Spleen (tissue), 11 donors: ENCODE results near the gene LCNL1. TPM values are rescaled to one million over a fixed set of nuclear protein-coding genes. Genes with fewer than 3 reads are reported as not detected.
A peak's percentile ranks its signal among the peaks of the same experiment; 100 is the strongest.

Experiments used
- DNase-seq: peaks from one replicate; pipeline ENCODE4 v3.0.0-alpha.2; 2020
- H3K27ac ChIP-seq, 8 donors: fragments of 200-600 bp; sonication (generic) in 7 of 8; 1 replicate in 4 of 8; 2 replicates in 4 of 8; pipeline versions ENCODE4 v1.5.0 to v1.8.0; 2016 to 2021; ENCODE audit warnings: inconsistent platforms in 4 of 8, mild to moderate bottlenecking in 4 of 8, moderate library complexity in 1 of 8
- H3K27me3 ChIP-seq, 7 donors: fragments of 200-600 bp; sonication (generic) in 6 of 7; replicated peaks in 1 of 7; 1 replicate in 4 of 7; 2 replicates in 3 of 7; pipeline versions ENCODE4 v1.5.0 to v1.8.0; 2016 to 2021; ENCODE audit warnings: inconsistent platforms in 3 of 7, mild to moderate bottlenecking in 1 of 7
- H3K36me3 ChIP-seq, 6 donors: fragments of 200-600 bp; sonication (generic) in 5 of 6; 1 replicate in 4 of 6; 2 replicates in 2 of 6; pipeline versions ENCODE4 v1.5.0 to v1.8.0; 2016 to 2021; ENCODE audit warnings: inconsistent platforms in 2 of 6
- H3K4me1 ChIP-seq, 6 donors: fragments of 200-600 bp; sonication (generic) in 5 of 6; 1 replicate in 3 of 6; 2 replicates in 3 of 6; pipeline versions ENCODE4 v1.5.0 to v1.8.0; 2016 to 2021; ENCODE audit warnings: inconsistent platforms in 3 of 6
- H3K4me3 ChIP-seq, 8 donors: fragments of 200-600 bp; sonication (generic) in 7 of 8; 1 replicate in 4 of 8; 2 replicates in 4 of 8; pipeline versions ENCODE4 v1.5.0 to v1.8.0; 2016 to 2021; ENCODE audit warnings: inconsistent platforms in 4 of 8, mild to moderate bottlenecking in 4 of 8, moderate library complexity in 2 of 8
- H3K9me3 ChIP-seq, 8 donors: fragments of 200-600 bp; sonication (generic) in 7 of 8; 1 replicate in 4 of 8; 2 replicates in 4 of 8; pipeline versions ENCODE4 v1.5.0 to v1.8.0; 2016 to 2021; ENCODE audit warnings: inconsistent platforms in 4 of 8
- POLR2A ChIP-seq, 3 donors: fragments of 450-650 bp; IDR thresholded peaks; one replicate each; pipeline ENCODE4 v1.5.1; 2017; ENCODE audit warnings: antibody characterized with exemption in 3 of 3, mild to moderate bottlenecking in 1 of 3
- POLR2AphosphoS5 ChIP-seq, 3 donors: sonication (generic); formaldehyde crosslinking; IDR thresholded peaks; one replicate each; pipeline ENCODE4 v1.5.1; 2017; ENCODE audit warnings: antibody characterized with exemption in 3 of 3
- WGBS, 5 donors: extraction: QIAGEN DNeasy Blood & Tissue Kit in 3 of 5; methylation state at CpG; one replicate each; pipeline versions ENCODE4 v1.1.5 to v1.1.7; 2013 to 2018; 5-methylcytosine and 5-hydroxymethylcytosine counted together
- intact Hi-C: fragments of 100-400 bp; cut with DNase I; formaldehyde crosslinking; loops from one replicate; pipeline ENCODE4 v1.15.0; 2023; ENCODE audit warnings: low total_unique reads
- polyA plus RNA-seq, 3 donors: library from polyadenylated mRNA; stranded (reverse); fragments of 200-250 nt; gene quantifications; one replicate each; pipeline ENCODE4 v1.2.1, GENCODE V29; 2013
- total RNA-seq, 7 donors: library from RNA; depleted of rRNA in 3 of 7; stranded (reverse); fragments of >200 nt in 3 of 7; fragmentation: NEBNext Ultra II Directional in 4 of 7; extraction: Animal tissue kit (Norgen Biotek cat#: 25700) in 4 of 7; gene quantifications; one replicate each; pipeline versions ENCODE4 v1.1.0 to v1.2.1, GENCODE V29; 2016 to 2021
- TF ChIP-seq, protein P1 (sequence below), 11 experiments: fragments of 200-600 bp in 7 of 11; fragments of 450-650 bp in 4 of 11; sonication (generic) in 4 of 11; IDR thresholded peaks in 8 of 11; conservative IDR thresholded peaks in 3 of 11; 1 replicate in 7 of 11; 2 replicates in 4 of 11; pipeline versions ENCODE4 v1.4.0 to v1.8.0; 2016 to 2021; ENCODE audit warnings: antibody characterized with exemption in 11 of 11, inconsistent platforms in 4 of 11, mild to moderate bottlenecking in 1 of 11
- donor health status: healthy with polysubstance abuse.
- donor health status: DM: no; HTN: no; CAD: no; lungs with moderate emphysema.
- donor health status: DM: no; HTN: no; CAD: no.
- donor health status: Bipolar disorder and iron deficiency.
- donor health status: healthy.
- donor health status: DM: no; HTN: no; CAD: no.
- donor health status: DM: yes; HTN: yes; CAD: no.

Gene LCNL1
- total and polyA plus RNA-seq, 10 donors = 1.3 to 8.3 (median 3.2) TPM

DNA sequence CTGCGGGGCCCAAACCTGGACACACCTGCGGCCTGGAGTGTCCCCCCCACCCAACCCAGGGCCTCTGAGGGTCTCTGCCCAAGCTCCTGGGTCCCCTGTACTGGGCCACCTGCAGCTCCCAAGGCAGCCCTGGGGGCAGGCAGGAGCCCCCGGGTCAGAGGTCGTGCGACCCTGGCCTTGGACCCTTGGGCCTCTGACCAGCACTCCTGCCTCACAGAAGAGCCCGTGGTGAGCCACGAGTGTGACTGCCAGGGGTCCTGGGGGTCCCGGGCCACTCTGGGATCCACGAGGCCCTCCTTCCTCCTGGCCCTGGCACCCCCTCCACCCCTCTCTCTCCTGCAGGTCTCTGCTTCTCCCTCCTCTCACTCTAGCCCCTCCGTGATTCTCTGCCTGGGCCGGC lies 10.5 kb upstream of the LCNL1 start:
- DNase-seq = no peak
- TF ChIP-seq, protein P1, sequence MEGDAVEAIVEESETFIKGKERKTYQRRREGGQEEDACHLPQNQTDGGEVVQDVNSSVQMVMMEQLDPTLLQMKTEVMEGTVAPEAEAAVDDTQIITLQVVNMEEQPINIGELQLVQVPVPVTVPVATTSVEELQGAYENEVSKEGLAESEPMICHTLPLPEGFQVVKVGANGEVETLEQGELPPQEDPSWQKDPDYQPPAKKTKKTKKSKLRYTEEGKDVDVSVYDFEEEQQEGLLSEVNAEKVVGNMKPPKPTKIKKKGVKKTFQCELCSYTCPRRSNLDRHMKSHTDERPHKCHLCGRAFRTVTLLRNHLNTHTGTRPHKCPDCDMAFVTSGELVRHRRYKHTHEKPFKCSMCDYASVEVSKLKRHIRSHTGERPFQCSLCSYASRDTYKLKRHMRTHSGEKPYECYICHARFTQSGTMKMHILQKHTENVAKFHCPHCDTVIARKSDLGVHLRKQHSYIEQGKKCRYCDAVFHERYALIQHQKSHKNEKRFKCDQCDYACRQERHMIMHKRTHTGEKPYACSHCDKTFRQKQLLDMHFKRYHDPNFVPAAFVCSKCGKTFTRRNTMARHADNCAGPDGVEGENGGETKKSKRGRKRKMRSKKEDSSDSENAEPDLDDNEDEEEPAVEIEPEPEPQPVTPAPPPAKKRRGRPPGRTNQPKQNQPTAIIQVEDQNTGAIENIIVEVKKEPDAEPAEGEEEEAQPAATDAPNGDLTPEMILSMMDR (IDR thresholded peaks at IDR 0.05 in 8 of 11, conservative IDR thresholded peaks at IDR 0.05 in 3 of 11) = no peak
- TF ChIP-seq POLR2AphosphoS5 (IDR thresholded peaks at IDR 0.05) (no peak), POLR2A (IDR thresholded peaks at IDR 0.05) (no peak)
- 70 to 83% (median 78%) methylated on average over 4 to 11 of the region's 11 CpGs for WGBS, 5 donors

GRCh38 chr9:136972743-136973142 lies 10.1 kb upstream of the LCNL1 start:
- intact Hi-C loops = no loop called here
- no peak overlapping the region for H3K4me3 ChIP-seq
- no peaks in the 10 kb centered on the region for H3K9me3 ChIP-seq
- peaks cover 0 to 25% (median 5%) of the 10 kb centered on the region in 7 donors for H3K27me3 ChIP-seq
- WGBS, 5 donors = 58 to 68% (median 68%) methylated on average over 12 to 13 of the region's 13 CpGs
- DNase-seq = no peak
- H3K36me3 ChIP-seq = no peaks in the 10 kb centered on the region
- peaks cover 19 to 73% (median 51%) of the 10 kb centered on the region in 6 donors for H3K4me1 ChIP-seq
- H3K27ac ChIP-seq = peak overlapping the region in 5 of 8 donors; percentile 74 to 84 (median 79)
- peak in 1 of 3 donors; percentile 20 for TF ChIP-seq POLR2AphosphoS5 (IDR thresholded peaks at IDR 0.05)
- TF ChIP-seq, protein P1 (IDR thresholded peaks at IDR 0.05 in 8 of 11, conservative IDR thresholded peaks at IDR 0.05 in 3 of 11) = no peak

More for the DNA sequence above, 10.5 kb upstream of the LCNL1 start:
- no peaks in the 10 kb centered on the region for H3K9me3 ChIP-seq
- H3K4me1 ChIP-seq = peaks cover 19 to 69% (median 48%) of the 10 kb centered on the region in 6 donors
- H3K4me3 ChIP-seq = no peak overlapping the region
- no peaks in the 10 kb centered on the region for H3K36me3 ChIP-seq
- intact Hi-C loops = no loop called here
- H3K27me3 ChIP-seq = peaks cover 0 to 20% (median under 1%) of the 10 kb centered on the region in 7 donors
- peak overlapping the region in 1 of 8 donors; percentile 84 for H3K27ac ChIP-seq

DNA sequence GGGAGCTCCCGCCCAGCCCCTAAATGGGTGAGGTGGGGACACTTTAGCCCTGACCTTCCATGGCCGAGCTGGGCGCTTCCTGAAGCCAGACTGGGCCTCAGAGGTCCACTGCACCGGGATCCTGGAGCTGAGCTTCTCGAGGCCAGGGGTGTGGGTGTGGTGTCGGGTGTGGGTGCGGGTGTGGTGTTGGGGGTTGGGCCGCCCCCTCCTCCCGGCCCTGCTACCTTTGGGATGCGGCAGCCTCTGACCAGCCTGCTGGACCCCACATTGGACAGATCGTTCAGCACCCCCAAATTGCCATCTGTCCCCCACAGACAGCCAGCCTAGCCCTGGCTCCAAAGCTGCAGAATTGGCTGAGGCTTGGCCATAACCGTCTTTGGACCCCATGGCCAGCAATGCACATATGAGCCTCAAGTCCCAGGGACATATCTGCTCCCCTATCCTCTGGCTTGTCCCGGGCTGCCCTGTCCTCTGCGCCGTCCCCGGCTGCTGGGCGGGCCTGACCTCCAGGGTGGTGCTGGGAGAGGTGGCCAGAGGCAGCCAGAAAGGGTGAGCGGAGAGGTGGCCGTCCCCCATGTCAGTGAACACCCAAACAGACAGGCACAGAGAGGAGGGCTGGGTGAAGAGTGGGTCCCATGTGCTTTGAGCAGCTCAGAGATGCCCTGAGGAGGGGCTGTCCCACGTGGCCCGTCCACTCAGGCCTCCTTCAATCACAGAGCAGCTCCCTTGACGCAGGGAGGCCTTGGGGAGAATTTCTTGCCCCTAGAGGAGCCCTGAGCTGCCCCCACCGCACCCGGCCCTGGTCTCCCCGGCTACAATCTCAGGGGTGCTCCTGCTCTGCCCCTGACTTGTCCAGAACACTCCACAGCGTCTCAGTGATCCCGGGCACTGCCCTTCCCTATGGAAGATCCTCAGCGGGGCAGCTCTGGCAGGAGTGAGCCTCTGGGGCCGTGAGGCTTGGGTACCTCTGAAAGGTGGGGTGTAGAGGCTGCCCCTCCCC lies 8.9 kb upstream of the LCNL1 start:
- H3K4me1 ChIP-seq = peaks cover 19 to 76% (median 55%) of the 10 kb centered on the region in 6 donors
- DNase-seq = no peak
- intact Hi-C loops = no loop called here

More for the DNA sequence above, 8.9 kb upstream of the LCNL1 start:
- peaks cover 0 to 35% (median 9%) of the 10 kb centered on the region in 7 donors for H3K27me3 ChIP-seq
- 69 to 87% (median 79%) methylated on average over 27 to 29 of the region's 29 CpGs for WGBS, 5 donors
- no peak overlapping the region for H3K4me3 ChIP-seq
- no peaks in the 10 kb centered on the region for H3K9me3 ChIP-seq
- no peaks in the 10 kb centered on the region for H3K36me3 ChIP-seq
- H3K27ac ChIP-seq = peak overlapping the region in 7 of 8 donors; percentile 27 to 84 (median 77)
- no peak for TF ChIP-seq POLR2A (IDR thresholded peaks at IDR 0.05)
- TF ChIP-seq, protein P1 (IDR thresholded peaks at IDR 0.05 in 8 of 11, conservative IDR thresholded peaks at IDR 0.05 in 3 of 11) = no peak
- no peak for TF ChIP-seq POLR2AphosphoS5 (IDR thresholded peaks at IDR 0.05)
